Epithelial cell of proximal tubule (primary cell): Measurements from ENCODE around the gene GSS. TPM values are rescaled to one million over a fixed set of nuclear protein-coding genes. Genes with fewer than 3 reads are reported as not detected.
"Not testable (repeated sequence)": the region's sequence is repeated elsewhere in the genome, so short reads cannot be mapped to it uniquely, and the experiment has no call there.

Experiments
- DNase-seq: peaks from one replicate; pipeline ENCODE4 v3.0.0-alpha.2; 2011; ENCODE audit warnings: low read depth
- H3K4me3 ChIP-seq: 2 replicates; pipeline ENCODE4 v1.5.1; 2011; ENCODE audit warnings: low read depth, mild to moderate bottlenecking, low read length
- total RNA-seq: library from RNA; depleted of rRNA; stranded (reverse); fragments of >200 nt; gene quantifications from 2 replicates; pipeline ENCODE4 v1.2.3, GENCODE V29; 2015
- TF ChIP-seq, protein P1 (sequence below): conservative IDR thresholded peaks from 2 replicates; pipeline ENCODE4 v1.5.1; 2012; ENCODE audit warnings: low read depth, mild to moderate bottlenecking, low read length

Gene GSS
- total RNA-seq, 1 donor from 2014 or later, result 76.2 TPM

GRCh38 chr20:34915749-34916455, 39.7 kb downstream of the GSS start:
- DNase-seq, result no peak
- H3K4me3 ChIP-seq, result no peak overlapping the region
- TF ChIP-seq, protein P1, sequence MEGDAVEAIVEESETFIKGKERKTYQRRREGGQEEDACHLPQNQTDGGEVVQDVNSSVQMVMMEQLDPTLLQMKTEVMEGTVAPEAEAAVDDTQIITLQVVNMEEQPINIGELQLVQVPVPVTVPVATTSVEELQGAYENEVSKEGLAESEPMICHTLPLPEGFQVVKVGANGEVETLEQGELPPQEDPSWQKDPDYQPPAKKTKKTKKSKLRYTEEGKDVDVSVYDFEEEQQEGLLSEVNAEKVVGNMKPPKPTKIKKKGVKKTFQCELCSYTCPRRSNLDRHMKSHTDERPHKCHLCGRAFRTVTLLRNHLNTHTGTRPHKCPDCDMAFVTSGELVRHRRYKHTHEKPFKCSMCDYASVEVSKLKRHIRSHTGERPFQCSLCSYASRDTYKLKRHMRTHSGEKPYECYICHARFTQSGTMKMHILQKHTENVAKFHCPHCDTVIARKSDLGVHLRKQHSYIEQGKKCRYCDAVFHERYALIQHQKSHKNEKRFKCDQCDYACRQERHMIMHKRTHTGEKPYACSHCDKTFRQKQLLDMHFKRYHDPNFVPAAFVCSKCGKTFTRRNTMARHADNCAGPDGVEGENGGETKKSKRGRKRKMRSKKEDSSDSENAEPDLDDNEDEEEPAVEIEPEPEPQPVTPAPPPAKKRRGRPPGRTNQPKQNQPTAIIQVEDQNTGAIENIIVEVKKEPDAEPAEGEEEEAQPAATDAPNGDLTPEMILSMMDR, result no peak

DNA sequence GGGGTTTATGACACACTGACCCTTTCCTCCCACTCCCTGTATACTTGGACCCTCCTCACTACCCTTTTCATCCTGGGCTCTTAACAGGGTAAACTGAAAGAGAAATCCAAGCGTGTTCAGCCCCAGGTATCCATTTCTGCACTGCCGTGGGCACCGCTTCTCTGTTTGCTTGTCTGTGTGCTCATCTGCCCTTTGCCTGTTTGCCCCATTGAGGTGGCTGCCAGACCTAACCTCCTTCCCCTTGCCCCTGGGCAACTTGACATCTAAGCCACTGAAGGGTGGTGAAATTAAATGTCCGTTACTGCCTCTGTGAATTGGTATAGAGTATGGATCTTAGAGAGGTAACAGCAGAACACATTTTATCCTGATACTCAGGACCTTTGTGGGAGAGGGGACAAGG, 40.5 kb downstream of the GSS start:
- H3K4me3 ChIP-seq, result no peak overlapping the region
- TF ChIP-seq, protein P1, result no peak
- DNase-seq, result no peak

DNA sequence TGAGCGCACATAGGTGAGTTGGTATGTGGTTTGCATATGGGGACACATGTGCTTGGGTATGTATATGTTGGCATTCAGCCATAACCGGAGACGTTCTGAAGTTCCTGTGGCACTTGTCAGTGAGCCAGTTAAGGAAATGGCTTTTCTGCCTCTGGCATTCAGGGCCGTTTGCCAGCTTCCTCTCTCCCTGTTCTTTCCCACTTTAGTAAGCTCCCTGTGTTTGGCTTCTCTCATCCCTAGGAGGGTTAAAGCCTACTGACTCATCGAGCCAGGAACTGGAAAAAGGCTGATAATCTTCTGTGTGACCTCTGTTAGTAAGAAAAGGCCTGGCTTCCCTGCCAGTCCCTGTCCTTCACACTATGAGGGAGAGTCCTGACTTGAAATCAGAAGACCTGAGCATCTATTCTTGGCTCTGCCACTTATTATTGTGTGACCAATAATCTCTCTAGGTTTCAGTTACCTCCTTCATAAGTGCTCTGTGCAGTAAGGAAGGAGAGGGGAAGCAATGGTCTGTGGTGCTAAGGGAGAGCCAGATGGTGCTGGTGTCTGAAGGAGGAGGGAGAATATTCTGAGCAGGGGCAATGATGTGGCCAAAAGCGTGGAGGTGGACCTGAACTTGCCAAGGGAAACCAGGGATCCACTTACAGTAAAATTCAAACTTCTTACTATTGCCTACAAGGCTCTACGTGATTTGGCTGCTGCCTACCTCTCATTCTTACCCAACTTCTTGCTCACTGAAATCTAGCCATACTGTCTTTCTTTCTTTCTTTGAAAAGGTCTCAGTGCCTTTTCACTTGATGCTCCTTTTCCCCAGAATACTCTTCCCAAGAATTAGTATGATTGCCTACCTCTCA, 47.8 kb downstream of the GSS start:
- H3K4me3 ChIP-seq, result no peak overlapping the region
- DNase-seq, result peak; percentile 81
- TF ChIP-seq, protein P1, result no peak

- TF ChIP-seq, protein P1, result no peak
- no peak for DNase-seq
- H3K4me3 ChIP-seq, result no peak overlapping the region
Measured at GRCh38 chr20:34904202-34904621, 51.4 kb downstream of the GSS start.

DNA sequence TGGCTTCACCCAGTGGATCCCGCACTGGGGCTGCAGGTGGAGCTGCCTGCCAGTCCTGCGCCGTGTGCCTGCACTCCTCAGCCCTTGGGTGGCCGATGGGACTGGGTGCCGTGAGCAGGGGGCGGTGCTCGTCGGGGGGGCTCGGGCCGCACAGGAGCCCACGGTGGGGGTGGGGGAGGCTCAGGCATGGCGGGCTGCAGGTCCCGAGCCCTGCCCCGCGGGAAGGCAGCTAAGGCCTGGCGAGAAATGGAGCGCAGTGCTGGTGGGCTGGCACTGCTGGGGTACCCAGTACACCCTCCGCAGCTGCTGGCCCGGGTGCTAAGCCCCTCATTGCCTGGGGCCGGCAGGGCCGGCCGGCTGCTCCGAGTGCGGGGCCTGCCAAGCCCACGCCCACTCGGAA, 56.9 kb downstream of the GSS start:
- H3K4me3 ChIP-seq, DNase-seq: not testable (repeated sequence)

GRCh38 chr20:34898129-34898528, 57.5 kb downstream of the GSS start:
- not testable (repeated sequence) for DNase-seq

DNA sequence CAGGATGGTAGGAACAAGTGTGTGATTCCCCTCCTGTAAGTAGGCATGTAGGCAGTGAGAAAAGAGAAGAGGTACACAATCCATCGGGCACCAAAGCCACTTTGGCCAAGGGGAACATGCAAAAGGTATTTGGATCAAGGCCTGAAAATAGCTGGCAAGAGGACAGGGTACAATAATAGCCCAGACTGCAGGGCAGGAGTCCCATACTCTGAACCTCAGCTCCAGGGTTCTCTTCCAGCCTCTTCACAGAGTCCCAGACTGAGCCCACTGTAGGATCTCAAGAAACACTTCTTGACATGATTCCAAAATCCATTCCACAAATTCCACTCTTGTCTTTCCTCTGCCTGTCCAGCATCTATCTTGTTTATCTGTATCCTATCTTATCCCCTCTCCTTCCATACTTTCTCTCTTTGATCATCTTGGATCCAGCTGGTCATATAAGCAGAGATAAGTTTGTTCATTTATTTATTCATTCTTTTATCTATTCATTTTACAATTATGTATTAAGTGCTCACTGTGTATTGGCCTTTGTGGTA, 59.5 kb downstream of the GSS start:
- no peak for DNase-seq
- no peak overlapping the region for H3K4me3 ChIP-seq
- TF ChIP-seq, protein P1, result no peak

More at GRCh38 chr20:34898129-34898528, 57.5 kb downstream of the GSS start:
- H3K4me3 ChIP-seq, result not testable (repeated sequence)
